Skeletal muscle cell (primary cell): ENCODE results near the gene LYRM1.
A peak's percentile ranks its signal among the peaks of the same experiment; 100 is the strongest.
"Not testable (repeated sequence)": the region's sequence is repeated elsewhere in the genome, so short reads cannot be mapped to it uniquely, and the experiment has no call there.

ENCODE experiments used
- DNase-seq: peaks from one replicate; pipeline ENCODE4 v3.0.0-alpha.2; 2010; ENCODE audit warnings: low read depth
- H3K4me3 ChIP-seq: 2 replicates; pipeline ENCODE4 v1.5.1; 2011; ENCODE audit warnings: low read depth, mild to moderate bottlenecking, control low read depth, low read length, moderate library complexity

LYRM1 gene, protein sequence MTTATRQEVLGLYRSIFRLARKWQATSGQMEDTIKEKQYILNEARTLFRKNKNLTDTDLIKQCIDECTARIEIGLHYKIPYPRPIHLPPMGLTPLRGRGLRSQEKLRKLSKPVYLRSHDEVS

GRCh38 chr16:20900299-20901067, at the start of gene LYRM1, which contains the start of gene DCUN1D3:
Gene LYRM1 (plus strand): TSS chr16:20900771. CDS start chr16:20915556, 14,785 bp downstream.
Gene DCUN1D3 (minus strand): TSS chr16:20900358. CDS start chr16:20862538, 37,820 bp downstream.
- peak; percentile 99 for DNase-seq
- peak within 1 kb of the TSS; percentile 96 for H3K4me3 ChIP-seq

DNA sequence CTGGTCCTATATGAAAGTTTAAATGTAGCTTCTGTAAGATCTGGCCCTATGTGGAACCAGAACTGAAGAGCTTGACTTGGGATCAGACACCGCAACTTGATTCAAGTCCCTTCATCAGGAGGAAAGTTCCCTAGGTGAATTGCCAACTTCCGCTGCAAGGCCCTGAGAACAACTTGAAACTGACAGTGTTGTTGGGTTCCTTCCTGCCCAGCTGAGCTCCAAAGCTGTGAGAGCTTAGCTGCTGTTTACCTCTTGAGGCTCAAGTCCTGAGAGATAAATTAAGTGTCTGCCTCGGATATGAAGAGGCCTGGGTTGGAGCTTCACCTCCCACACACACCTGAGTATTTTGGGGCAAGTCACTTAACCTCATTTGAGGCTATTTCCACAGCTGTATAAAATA, 49.6 kb upstream of the LYRM1 start:
- no peak for DNase-seq
- no peak overlapping the region for H3K4me3 ChIP-seq

DNA sequence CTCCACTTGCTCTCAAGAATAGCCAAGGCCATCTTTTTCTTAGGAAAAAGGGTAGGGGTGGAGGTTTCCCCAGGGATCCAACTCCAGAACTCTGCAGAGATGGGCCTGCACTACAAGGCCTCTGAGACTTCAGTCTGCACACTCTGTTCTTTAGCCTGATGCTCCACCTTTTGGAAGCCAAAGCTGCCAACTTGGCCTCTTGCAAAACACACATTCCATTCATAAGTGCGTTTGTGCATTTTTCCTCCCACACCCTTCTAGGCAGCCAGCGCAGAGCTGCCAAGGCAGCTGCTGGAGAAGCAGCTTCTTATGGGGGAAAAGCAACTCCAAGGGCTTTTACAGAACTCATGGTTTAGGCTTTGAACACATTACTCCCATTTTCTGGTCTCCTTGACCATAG, 49.0 kb upstream of the LYRM1 start:
- DNase-seq, result peak; percentile 94
- H3K4me3 ChIP-seq, result no peak overlapping the region

GRCh38 chr16:20853143-20853542, 47.4 kb upstream of the LYRM1 start:
- H3K4me3 ChIP-seq, result no peak overlapping the region
- DNase-seq, result no peak

DNA sequence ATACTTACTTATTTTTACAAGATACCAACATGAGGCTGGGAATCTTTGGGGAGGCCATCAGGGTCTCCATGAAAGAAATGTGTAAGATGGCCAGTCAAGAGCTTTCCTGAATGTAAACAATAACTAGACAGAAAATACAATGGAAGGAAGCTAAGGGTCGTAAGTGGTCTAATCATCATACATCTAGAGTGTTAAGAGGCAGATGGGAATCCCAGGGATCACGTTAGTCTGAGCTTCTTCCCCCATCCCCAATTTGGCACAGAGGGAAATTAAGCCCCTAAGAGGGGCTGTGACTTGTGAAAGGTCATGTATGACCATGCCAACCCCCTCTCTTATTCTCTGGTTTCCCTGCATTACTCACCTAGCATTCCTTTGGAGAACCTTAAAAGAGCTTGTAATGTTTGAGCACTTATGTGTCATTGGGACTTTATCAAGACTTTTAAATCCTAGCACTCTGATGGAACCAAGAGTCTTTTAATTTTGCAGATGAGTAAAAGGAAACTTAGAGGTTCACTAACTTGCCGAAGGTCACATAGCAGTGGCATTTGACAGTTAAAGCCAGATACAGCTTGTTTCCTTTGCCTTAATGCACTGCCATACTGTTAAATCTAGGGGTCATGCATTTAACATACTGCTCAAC, 46.5 kb upstream of the LYRM1 start:
- H3K4me3 ChIP-seq, result no peak overlapping the region
- no peak for DNase-seq

- no peak overlapping the region for H3K4me3 ChIP-seq
- DNase-seq, result no peak
Measured at GRCh38 chr16:20854963-20855362, 45.6 kb upstream of the LYRM1 start.

DNA sequence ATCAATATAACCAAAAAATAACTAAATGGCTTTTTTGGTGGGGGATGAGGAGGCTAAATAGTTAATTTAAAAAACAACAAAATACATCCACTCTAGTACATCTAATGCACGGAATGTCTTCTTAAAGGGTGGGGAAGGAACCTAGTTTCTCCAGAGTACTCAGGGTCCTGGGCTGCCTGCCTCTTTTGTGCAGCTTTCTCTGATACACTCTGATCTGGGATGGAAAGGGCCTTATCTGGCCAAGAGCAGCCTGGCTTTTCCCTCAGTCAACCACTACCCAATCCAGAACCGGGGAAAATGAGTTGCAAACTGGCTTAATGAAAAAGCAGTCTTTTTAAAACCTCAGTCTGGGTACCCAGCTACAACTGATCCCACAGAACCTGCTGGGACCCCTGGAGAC, 43.3 kb upstream of the LYRM1 start:
- no peak overlapping the region for H3K4me3 ChIP-seq
- DNase-seq, result no peak

GRCh38 chr16:20859229-20859628, 41.3 kb upstream of the LYRM1 start:
- no peak for DNase-seq
- H3K4me3 ChIP-seq, result no peak overlapping the region

- H3K4me3 ChIP-seq, result no peak overlapping the region
- no peak for DNase-seq
Measured at GRCh38 chr16:20859699-20860098, 40.9 kb upstream of the LYRM1 start.

DNA sequence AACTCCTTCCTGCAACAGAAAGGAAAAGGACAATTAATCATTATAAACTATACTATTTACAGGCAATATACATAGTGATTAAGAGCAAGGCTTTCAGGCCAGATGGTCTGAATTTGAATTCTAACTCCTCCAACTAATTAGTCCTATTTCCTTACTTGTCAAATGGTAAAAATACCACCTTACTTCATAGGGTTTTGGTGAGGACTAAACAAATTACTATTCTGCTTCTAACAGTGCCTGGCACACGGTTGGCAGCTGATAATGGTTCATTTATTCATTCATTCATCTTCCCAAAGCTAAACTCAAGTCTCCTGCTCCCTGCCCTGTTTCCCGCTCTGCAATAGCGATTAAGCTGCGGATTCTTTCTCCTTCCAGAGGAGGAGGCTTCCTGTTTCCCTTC, 40.2 kb upstream of the LYRM1 start:
- no peak overlapping the region for H3K4me3 ChIP-seq
- DNase-seq, result no peak

DNA sequence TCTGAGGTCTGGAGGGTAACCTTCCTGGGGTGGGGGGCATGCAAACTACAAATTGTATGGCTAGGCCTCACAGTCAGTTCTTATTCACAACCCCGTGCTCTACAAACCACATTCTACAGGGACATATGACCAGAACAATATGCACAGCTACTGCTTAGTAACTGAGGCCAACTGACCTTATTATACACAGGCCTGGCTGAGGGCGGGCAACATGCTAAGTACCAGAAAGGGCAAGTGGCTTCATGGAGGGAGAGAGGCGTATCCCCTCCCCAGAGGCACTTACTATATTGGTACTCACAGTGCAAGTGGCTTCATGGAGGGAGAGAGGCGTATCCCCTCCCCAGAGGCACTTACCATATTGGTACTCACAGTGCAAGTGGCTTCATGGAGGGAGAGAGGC, 39.6 kb upstream of the LYRM1 start:
- not testable (repeated sequence) for DNase-seq, H3K4me3 ChIP-seq

DNA sequence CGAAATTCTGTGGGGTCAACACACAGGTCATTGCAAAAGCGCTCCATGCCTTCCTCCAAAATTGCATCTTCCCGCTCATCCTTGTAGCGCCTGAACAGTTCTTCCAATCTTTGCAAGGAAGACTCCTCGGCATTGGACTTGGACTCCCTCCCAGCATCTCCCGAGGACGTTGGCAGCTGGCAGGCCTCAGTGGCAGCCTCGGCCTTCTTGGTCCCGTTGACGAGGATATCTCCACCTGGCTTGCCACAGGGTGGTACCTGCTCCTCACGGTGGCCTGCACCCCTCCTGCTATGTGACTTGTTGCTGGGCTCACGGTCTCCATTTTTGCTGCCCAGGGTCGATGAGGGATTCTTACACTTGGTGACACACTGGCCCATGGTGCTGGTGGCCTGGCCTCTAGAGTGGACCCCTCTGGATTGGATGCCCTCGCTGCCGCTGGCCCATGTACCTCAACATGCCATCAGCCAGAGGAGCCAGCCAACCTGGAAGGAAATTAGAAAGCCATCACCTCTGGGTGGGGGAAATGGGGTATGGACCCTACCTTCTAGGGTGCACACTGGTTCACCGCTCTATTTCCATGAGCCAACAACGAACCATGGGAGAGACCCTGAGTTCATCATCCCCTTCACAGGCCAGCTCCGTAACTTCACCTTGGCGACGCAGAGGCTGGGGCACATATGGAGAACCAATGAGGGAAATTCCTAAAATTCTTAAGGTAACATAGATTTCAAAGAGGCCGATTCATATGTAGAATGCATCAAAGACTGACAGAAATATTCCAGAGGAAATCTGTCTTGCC, 38.2 kb upstream of the LYRM1 start:
- H3K4me3 ChIP-seq, result no peak overlapping the region
- no peak for DNase-seq

DNA sequence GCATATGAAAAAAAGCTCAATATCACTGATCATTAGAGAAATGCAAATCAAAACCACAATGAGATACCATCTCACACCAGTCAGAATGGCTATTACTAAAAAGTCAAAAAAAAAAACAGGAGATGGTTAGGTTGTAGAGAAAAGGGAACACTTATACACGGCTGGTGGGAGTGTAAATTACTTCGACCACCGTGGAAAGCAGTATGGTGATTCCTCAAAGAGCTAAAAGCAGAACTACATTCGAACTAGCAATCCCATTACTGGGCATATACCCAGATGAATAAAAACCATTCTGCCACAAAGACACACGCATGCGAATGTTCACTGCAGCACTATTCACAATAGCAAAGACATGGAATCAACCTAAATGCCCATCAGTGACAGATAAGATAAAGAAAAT, 36.2 kb upstream of the LYRM1 start:
- H3K4me3 ChIP-seq, result not testable (repeated sequence)

DNA sequence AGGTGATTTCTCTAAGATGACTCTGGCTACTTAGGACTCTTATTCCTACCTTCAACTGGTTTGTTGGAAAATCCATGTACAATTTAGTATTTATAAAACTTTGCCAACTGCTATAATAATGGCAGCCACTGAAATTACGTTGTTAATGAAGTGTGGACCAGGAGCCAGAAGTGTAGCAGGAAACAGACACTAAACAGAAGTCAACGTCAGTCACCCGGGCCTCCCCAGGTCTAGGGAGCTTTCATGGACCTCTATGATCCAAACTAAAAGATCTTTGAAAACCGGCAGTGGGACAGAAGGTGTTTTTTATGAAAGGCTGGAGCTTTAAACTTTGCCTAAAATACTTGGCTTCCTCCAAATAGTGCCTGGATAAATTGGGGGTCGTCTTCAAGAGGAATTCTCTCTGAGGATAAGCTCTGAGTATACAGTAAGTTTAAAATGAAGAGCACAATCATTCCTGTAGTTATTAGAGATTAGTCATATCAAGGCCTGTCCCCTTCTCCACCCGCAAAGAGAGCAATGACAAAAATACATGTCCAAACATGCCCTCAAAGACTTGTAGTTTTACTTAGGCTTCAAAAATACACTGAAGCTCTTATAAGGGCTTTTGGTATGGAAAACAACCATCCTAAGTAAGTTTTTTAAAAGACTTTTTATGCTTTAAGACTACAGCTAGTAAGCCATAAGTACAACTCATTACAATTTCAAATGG, 35.0 kb upstream of the LYRM1 start:
- no peak overlapping the region for H3K4me3 ChIP-seq
- DNase-seq, result no peak

More for the DNA sequence above, 36.2 kb upstream of the LYRM1 start:
- not testable (repeated sequence) for DNase-seq

GRCh38 chr16:20866145-20866772, 34.3 kb upstream of the LYRM1 start:
- DNase-seq, result peak; percentile 58
- no peak overlapping the region for H3K4me3 ChIP-seq

- no peak overlapping the region for H3K4me3 ChIP-seq
- DNase-seq, result no peak
Measured at GRCh38 chr16:20866801-20867200, 33.8 kb upstream of the LYRM1 start.

DNA sequence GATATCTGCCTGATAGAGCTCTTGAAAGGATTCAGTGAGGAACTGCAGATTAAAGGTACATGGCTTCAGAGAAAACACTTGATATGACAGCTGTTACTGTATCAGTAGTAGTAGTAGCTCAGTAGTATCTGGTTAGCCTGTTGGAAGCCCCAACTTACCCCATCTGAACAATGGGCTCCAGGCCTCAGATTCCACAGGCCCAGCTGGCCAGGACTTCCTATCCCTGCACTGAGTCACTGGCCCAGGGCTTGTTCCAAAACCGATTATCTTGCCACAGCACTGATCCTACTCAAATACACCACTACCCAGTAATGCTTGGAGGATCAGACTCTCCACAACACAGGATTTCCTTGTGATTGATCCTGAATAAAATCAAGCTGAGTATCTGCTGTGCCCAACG, 33.0 kb upstream of the LYRM1 start:
- no peak overlapping the region for H3K4me3 ChIP-seq
- no peak for DNase-seq

DNA sequence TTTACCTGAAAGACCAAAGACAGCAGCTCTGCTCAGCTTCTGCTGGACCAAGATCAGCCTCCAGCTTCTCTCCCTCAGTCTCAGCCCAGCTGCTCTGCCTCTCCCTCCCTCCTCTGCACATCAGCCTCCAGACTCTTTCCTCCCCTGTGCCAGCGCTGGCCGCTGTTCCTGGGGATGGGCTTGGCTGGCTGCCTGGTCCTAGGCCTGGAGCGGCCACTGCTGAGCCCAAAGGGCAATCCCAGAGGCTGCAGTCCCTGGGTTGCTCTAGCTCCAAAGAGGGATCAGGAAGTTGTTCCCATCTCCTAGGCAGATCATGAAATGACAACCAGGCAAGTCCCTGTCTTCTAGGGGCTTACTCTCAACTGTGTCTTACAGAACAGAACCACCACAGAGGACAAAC, 31.7 kb upstream of the LYRM1 start:
- no peak for DNase-seq

More for the DNA sequence above, 31.7 kb upstream of the LYRM1 start:
- H3K4me3 ChIP-seq, result no peak overlapping the region
